T-cell (primary cell): ENCODE data around the gene JPT2. TPM values are rescaled to one million over a fixed set of nuclear protein-coding genes. Genes with fewer than 3 reads are reported as not detected.

Experiments used
- ATAC-seq, 4 experiments: fragments of 200-7000 bp in 3 of 4; fragments of 150-1000 bp in 1 of 4; cut with Tn5 transposase; replicated peaks in 1 of 4; 1 replicate in 3 of 4; 2 replicates in 1 of 4; pipeline ENCODE4 v1.10.0; 2021; ENCODE audit warnings: moderate library complexity in 3 of 4, mild to moderate bottlenecking in 2 of 4, moderate number of reproducible peaks in 1 of 4
- CTCF ChIA-PET, 2 donors: fragments of 300-600 bp; sonication (Branson Sonifier 250); formaldehyde crosslinking; loops; one replicate each; lab custom pipeline; 2022; ENCODE audit warnings: antibody characterized with exemption in 2 of 2; lab: Charles Lee
- POLR2A ChIA-PET, 2 donors: fragments of 300-600 bp; sonication (Branson Sonifier 250); formaldehyde crosslinking; loops; one replicate each; lab custom pipeline; 2022; ENCODE audit warnings: antibody characterized with exemption in 2 of 2; lab: Charles Lee
- DNase-seq, 35 experiments: peaks; one replicate each; pipeline versions ENCODE4 v3.0.0 to v3.0.0-alpha.2; 2013 to 2023
- H3K27ac ChIP-seq: one replicate; pipeline ENCODE4 v1.5.1; 2013; ENCODE audit warnings: low read length
- H3K27me3 ChIP-seq, 2 experiments: replicated peaks in 1 of 2; 1 replicate in 1 of 2; 2 replicates in 1 of 2; pipeline versions ENCODE4 v1.6.1 to v1.7.0; 2013; ENCODE audit warnings: low read length in 1 of 2, mixed read lengths in 1 of 2; ENCODE audit not compliant: control insufficient read depth in 2 of 2, insufficient read depth in 2 of 2; ENCODE audit errors: extremely low read depth in 1 of 2
- H3K36me3 ChIP-seq, 2 donors: 1 replicate in 1 of 2; 2 replicates in 1 of 2; pipeline versions ENCODE4 v1.6.1 to v1.7.0; 2013; ENCODE audit warnings: low read length in 1 of 2; ENCODE audit not compliant: control insufficient read depth in 2 of 2, insufficient read depth in 1 of 2; ENCODE audit errors: extremely low read depth in 1 of 2
- H3K4me1 ChIP-seq, 2 experiments: 1 replicate in 1 of 2; 2 replicates in 1 of 2; pipeline versions ENCODE4 v1.6.1 to v1.7.0; 2013; ENCODE audit warnings: low read length in 2 of 2, mixed read lengths in 1 of 2; ENCODE audit not compliant: insufficient read depth in 2 of 2, control insufficient read depth in 1 of 2; ENCODE audit errors: extremely low read depth in 1 of 2
- H3K4me3 ChIP-seq, 2 donors: 1 replicate in 1 of 2; 2 replicates in 1 of 2; pipeline versions ENCODE4 v1.5.1 to v1.7.0; 2013; ENCODE audit warnings: mild to moderate bottlenecking in 2 of 2, low read length in 1 of 2, moderate library complexity in 1 of 2; ENCODE audit not compliant: control insufficient read depth in 1 of 2; ENCODE audit errors: extremely low read depth in 1 of 2
- H3K9me3 ChIP-seq: 2 replicates; pipeline ENCODE4 v1.7.0; 2013
- H3K27ac Mint-ChIP-seq, 2 donors: one replicate each; pipeline ENCODE4 v1.8.0; 2020 to 2021; ENCODE audit warnings: mild to moderate bottlenecking in 2 of 2, mixed read lengths in 2 of 2
- H3K27me3 Mint-ChIP-seq, 2 donors: one replicate each; pipeline ENCODE4 v1.8.0; 2021 to 2022; ENCODE audit warnings: mixed read lengths in 2 of 2
- H3K36me3 Mint-ChIP-seq: one replicate; pipeline ENCODE4 v1.8.0; 2021; ENCODE audit warnings: mixed read lengths
- H3K4me1 Mint-ChIP-seq, 3 donors: one replicate each; pipeline ENCODE4 v1.8.0; 2020 to 2022; ENCODE audit warnings: mixed read lengths in 3 of 3, mild to moderate bottlenecking in 1 of 3
- H3K4me3 Mint-ChIP-seq, 3 donors: one replicate each; pipeline ENCODE4 v1.8.0; 2020 to 2022; ENCODE audit warnings: mild to moderate bottlenecking in 3 of 3, mixed read lengths in 3 of 3, moderate library complexity in 3 of 3
- H3K9me3 Mint-ChIP-seq, 3 donors: one replicate each; pipeline ENCODE4 v1.8.0; 2020 to 2022; ENCODE audit warnings: mixed read lengths in 3 of 3
- WGBS: methylation state at CpG from one replicate; pipeline ENCODE4 v1.1.5; 2013; ENCODE audit warnings: missing lambda C conversion rate; ENCODE audit not compliant: insufficient coverage; 5-methylcytosine and 5-hydroxymethylcytosine counted together
- total RNA-seq, 35 experiments: library from RNA in 6 of 35; stranded (reverse) in 6 of 35; fragments of 120-200 nt in 1 of 35; gene quantifications; one replicate each; pipeline versions ENCODE4 v1.2.1 to v1.2.4 and lab custom pipeline; 2013 to 2026

The JPT2 gene
- total RNA-seq, 5 donors from 2014 or later (not counting 1 experiment from before 2014, with no cell fraction given): 13.8 to 51.1 (median 41.3) TPM

DNA sequence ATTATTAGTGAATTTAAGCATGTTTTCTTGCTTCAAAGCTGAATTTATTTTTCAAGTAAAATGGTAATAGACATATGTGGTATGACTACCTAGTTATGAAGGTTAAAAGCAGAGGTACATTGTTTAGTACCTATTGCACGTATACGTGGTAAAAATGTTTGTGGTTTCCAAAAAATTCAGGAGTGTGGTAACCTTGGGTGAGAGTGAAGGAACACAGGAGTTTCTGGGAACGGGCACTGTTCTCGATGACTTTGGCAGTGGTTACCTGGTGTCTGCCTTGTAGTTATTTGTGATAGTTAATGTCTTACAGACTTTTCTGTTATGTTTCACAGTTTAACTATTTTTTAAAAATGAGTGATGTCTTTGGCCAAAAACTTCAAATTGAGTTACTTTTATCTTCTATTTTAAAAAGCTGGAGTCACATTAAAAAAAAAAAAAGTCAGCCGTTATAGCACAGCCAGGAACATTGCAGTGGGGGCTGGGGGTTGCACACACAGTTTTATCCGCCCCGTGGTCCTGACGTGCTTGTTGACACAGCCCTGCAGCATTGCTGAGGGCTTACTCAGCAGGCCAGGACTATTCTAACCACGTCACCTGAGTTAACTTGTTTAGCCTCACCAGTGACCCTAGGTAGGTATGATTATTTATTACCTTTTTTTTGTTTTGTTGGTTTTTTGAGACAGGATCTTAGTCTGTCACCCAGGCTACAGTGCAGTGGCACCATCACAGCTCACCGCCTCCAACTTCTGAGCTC lies 10.9 kb downstream of the JPT2 start:
- H3K36me3 Mint-ChIP-seq: peaks cover 37% of the 10 kb centered on the region
- Histone ChIP-seq H3K27me3 (no peaks in the 10 kb centered on the region), H3K4me1 (no peaks in the 10 kb centered on the region), H3K36me3 (peaks cover 21 to 64% of the 10 kb centered on the region in 2 donors), H3K27ac (no peak overlapping the region), H3K9me3 (no peaks in the 10 kb centered on the region), H3K4me3 (no peak overlapping the region)
- ATAC-seq (no peak), DNase-seq (no peak)
- H3K9me3 Mint-ChIP-seq: no peaks in the 10 kb centered on the region
- no peak overlapping the region for H3K4me3 Mint-ChIP-seq
- 96% methylated on average over 7 of the region's 10 CpGs for WGBS
- no peaks in the 10 kb centered on the region for H3K27me3 Mint-ChIP-seq
- POLR2A ChIA-PET: no interaction called here
- peaks cover 2 to 6% (median 3%) of the 10 kb centered on the region in 3 donors for H3K4me1 Mint-ChIP-seq
- no peak overlapping the region for H3K27ac Mint-ChIP-seq
- CTCF ChIA-PET: no interaction called here

DNA sequence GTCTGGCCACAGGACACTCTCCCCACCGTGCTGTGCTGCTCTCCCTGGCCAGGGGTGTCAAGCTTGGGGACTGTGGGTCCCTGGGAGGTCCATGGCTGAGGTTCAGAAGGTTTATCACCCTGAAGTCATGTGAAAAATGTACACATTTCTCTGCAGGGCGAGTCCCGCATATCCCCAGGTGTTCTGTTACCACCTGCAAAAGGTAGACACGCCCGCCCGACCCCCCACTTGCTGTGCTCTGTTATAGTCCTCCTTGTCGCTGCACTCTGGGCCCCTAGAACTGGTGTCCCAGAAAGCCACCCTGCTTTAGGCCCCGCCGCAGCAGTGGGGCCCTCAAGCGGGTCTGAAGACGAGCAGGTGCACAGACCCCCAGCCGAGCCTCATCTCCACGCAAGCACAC lies 11.8 kb downstream of the JPT2 start:
- Histone ChIP-seq H3K27me3 (no peaks in the 10 kb centered on the region), H3K36me3 (peaks cover 22 to 67% of the 10 kb centered on the region in 2 donors), H3K27ac (no peak overlapping the region), H3K4me3 (no peak overlapping the region), H3K9me3 (no peaks in the 10 kb centered on the region), H3K4me1 (no peaks in the 10 kb centered on the region)
- Mint-ChIP-seq H3K36me3 (peaks cover 41% of the 10 kb centered on the region), H3K4me3 (no peak overlapping the region), H3K27me3 (no peaks in the 10 kb centered on the region), H3K4me1 (peaks cover 2 to 6% (median 3%) of the 10 kb centered on the region in 3 donors), H3K27ac (no peak overlapping the region), H3K9me3 (no peaks in the 10 kb centered on the region)
- ChIA-PET POLR2A (no interaction called here), CTCF (no interaction called here)
- WGBS: 98% methylated on average over 11 of the region's 13 CpGs
- ATAC-seq: no peak
- no peak for DNase-seq

- no peaks in the 10 kb centered on the region for H3K9me3 Mint-ChIP-seq
- no CpG with 5 or more reads among the region's 1 CpG for WGBS
- ATAC-seq (no peak), DNase-seq (no peak)
- no peak overlapping the region for H3K4me3 Mint-ChIP-seq
- peaks cover 38% of the 10 kb centered on the region for H3K36me3 Mint-ChIP-seq
- Histone ChIP-seq H3K4me1 (no peaks in the 10 kb centered on the region), H3K36me3 (peaks cover 22 to 64% of the 10 kb centered on the region in 2 donors), H3K27me3 (no peaks in the 10 kb centered on the region), H3K27ac (no peak overlapping the region), H3K9me3 (no peaks in the 10 kb centered on the region), H3K4me3 (no peak overlapping the region)
- POLR2A ChIA-PET: no interaction called here
- H3K4me1 Mint-ChIP-seq: peaks cover 2 to 6% (median 3%) of the 10 kb centered on the region in 3 donors
- H3K27me3 Mint-ChIP-seq: no peaks in the 10 kb centered on the region
- CTCF ChIA-PET: interaction anchor here in 1 of 2 donors (0.6 kb wide), 1 partner anchor 14 kb away, joined by 3 read pairs; no protein-coding TSS in a partner anchor
- H3K27ac Mint-ChIP-seq: no peak overlapping the region
These were observed 12.7 kb downstream of the JPT2 start for GRCh38 chr16:1690810-1691209.

DNA sequence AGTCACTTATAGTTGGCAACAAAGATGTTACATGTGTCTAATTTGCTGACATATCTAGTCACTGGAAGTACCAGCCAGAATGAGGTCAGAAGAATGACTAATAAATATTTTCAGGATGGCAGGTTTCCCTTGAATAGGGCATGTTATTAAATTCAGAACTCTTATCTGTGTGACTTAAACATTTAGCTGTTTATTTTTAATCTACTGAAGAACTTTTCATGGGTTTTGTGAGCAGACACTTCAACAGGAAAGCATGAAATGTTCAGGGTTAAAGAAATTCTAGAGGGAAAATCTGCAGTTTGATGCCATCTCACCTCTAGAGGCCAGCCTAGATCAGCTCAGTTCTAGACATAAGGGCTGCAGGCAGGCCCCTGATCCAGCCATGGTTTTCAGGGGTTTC lies 13.2 kb downstream of the JPT2 start:
- Mint-ChIP-seq H3K4me3 (no peak overlapping the region), H3K27ac (no peak overlapping the region), H3K4me1 (peaks cover 2 to 6% (median 3%) of the 10 kb centered on the region in 3 donors), H3K36me3 (peaks cover 37% of the 10 kb centered on the region), H3K27me3 (no peaks in the 10 kb centered on the region), H3K9me3 (no peaks in the 10 kb centered on the region)
- no peaks in the 10 kb centered on the region for H3K27me3 ChIP-seq
- peaks cover 22 to 62% of the 10 kb centered on the region in 2 donors for H3K36me3 ChIP-seq
- no peak overlapping the region for H3K4me3 ChIP-seq
- no peak for DNase-seq
- H3K27ac ChIP-seq: no peak overlapping the region
- no peak for ATAC-seq
- no peaks in the 10 kb centered on the region for H3K9me3 ChIP-seq
- ChIA-PET CTCF (interaction anchor here in 1 of 2 donors (0.6 kb wide), 1 partner anchor 14 kb away, joined by 3 read pairs; no protein-coding TSS in a partner anchor), POLR2A (no interaction called here)
- no peaks in the 10 kb centered on the region for H3K4me1 ChIP-seq

DNA sequence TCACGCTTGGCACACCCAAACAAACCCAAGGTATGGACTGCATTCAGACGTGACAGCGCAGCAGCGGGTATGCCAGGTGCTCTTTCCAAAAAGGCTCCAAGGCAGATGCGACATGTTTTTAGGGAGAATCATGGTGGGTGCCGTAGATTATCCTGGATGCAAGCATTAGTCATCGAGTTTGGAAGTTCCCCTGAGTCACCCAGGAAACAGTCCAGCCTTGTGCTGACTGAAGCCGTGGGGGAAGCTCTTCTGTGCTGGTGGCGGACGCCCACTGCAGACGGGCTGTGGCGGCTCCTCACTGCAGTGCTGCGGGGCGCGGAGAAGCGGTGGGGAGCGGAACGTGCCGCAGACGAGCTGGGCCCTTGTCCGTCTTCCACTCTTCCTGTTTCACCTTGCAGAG lies 13.9 kb downstream of the JPT2 start:
- no peak overlapping the region for H3K4me3 ChIP-seq
- H3K27me3 ChIP-seq: no peaks in the 10 kb centered on the region
- CTCF ChIA-PET: no interaction called here
- peaks cover 2 to 6% (median 3%) of the 10 kb centered on the region in 3 donors for H3K4me1 Mint-ChIP-seq
- peaks cover 22 to 61% of the 10 kb centered on the region in 2 donors for H3K36me3 ChIP-seq
- no peaks in the 10 kb centered on the region for H3K4me1 ChIP-seq
- H3K9me3 Mint-ChIP-seq: no peaks in the 10 kb centered on the region
- H3K27ac ChIP-seq: no peak overlapping the region
- POLR2A ChIA-PET: no interaction called here
- ATAC-seq (no peak), DNase-seq (no peak)
- H3K36me3 Mint-ChIP-seq: peaks cover 40% of the 10 kb centered on the region
- H3K4me3 Mint-ChIP-seq: no peak overlapping the region
- H3K9me3 ChIP-seq: no peaks in the 10 kb centered on the region
- H3K27ac Mint-ChIP-seq: no peak overlapping the region
- WGBS: 94% methylated on average over 21 of the region's 21 CpGs
- no peaks in the 10 kb centered on the region for H3K27me3 Mint-ChIP-seq

GRCh38 chr16:1696863-1697262 lies 18.8 kb downstream of the JPT2 start:
- Histone ChIP-seq H3K36me3 (peaks cover 22 to 73% of the 10 kb centered on the region in 2 donors), H3K4me3 (no peak overlapping the region), H3K27me3 (no peaks in the 10 kb centered on the region), H3K27ac (no peak overlapping the region), H3K9me3 (no peaks in the 10 kb centered on the region), H3K4me1 (no peaks in the 10 kb centered on the region)
- H3K36me3 Mint-ChIP-seq: peaks cover 40% of the 10 kb centered on the region
- CTCF ChIA-PET: no interaction called here
- no peaks in the 10 kb centered on the region for H3K4me1 Mint-ChIP-seq
- ATAC-seq (no peak), DNase-seq (no peak)
- WGBS: 95% methylated on average over 4 of the region's 5 CpGs
- H3K27ac Mint-ChIP-seq: no peak overlapping the region
- no peaks in the 10 kb centered on the region for H3K9me3 Mint-ChIP-seq
- no peaks in the 10 kb centered on the region for H3K27me3 Mint-ChIP-seq
- H3K4me3 Mint-ChIP-seq: no peak overlapping the region
- POLR2A ChIA-PET: no interaction called here
